HG02970 (cell line): ENCODE measurements around the gene ARL13B.

Experiments used
- ATAC-seq: cut with Tn5 transposase; IDR thresholded peaks from one replicate; pipeline ENCODE4 v1.9.1; 2021; ENCODE audit warnings: mild to moderate bottlenecking, moderate library complexity, moderate number of reproducible peaks; ENCODE audit not compliant: unreplicated experiment, low FRiP score

ARL13B gene

GRCh38 chr3:94093151-94093550 lies 113.2 kb downstream of the ARL13B start:
- ATAC-seq = no peak

GRCh38 chr3:94095111-94095510 lies 115.2 kb downstream of the ARL13B start:
- ATAC-seq = no peak

GRCh38 chr3:94098452-94098851 lies 118.5 kb downstream of the ARL13B start:
- ATAC-seq = no peak

- ATAC-seq = no peak
Observed at GRCh38 chr3:94099311-94099710, 119.4 kb downstream of the ARL13B start.

- no peak for ATAC-seq
Observed at GRCh38 chr3:94101860-94102259, 121.9 kb downstream of the ARL13B start.
